HEK293 (cell line): ENCODE measurements around the gene PLP2.

ENCODE experiments used
- CTCF ChIA-PET: fragments of 350-600 bp; formaldehyde crosslinking; extraction: SDS; loops from one replicate; lab custom pipeline; 2021; ENCODE audit warnings: antibody characterized with exemption; lab: Yijun Ruan, JAX
- POLR2A ChIA-PET: fragments of 300-600 bp; formaldehyde crosslinking; extraction: SDS; loops from one replicate; lab custom pipeline; 2020; ENCODE audit warnings: antibody characterized with exemption, inconsistent platforms; lab: Yijun Ruan, JAX
- H3K27ac ChIP-seq: fragments of 200-500 bp; sonication (Bioruptor generic); 2 replicates; pipeline ENCODE4 v1.5.1; 2014; ENCODE audit warnings: low read depth, low read length, control low read depth, inconsistent platforms; ENCODE audit errors: extremely low read depth
- H3K36me3 ChIP-seq, 2 experiments: fragments of 200-500 bp in 1 of 2; sonication (Bioruptor generic) in 1 of 2; 1 replicate in 1 of 2; 2 replicates in 1 of 2; pipeline ENCODE4 v1.5.1; 2014 to 2017; ENCODE audit warnings: inconsistent platforms in 2 of 2, low read length in 2 of 2; ENCODE audit not compliant: control insufficient read depth in 2 of 2, insufficient read depth in 1 of 2
- H3K4me1 ChIP-seq: fragments of 200-500 bp; sonication (Bioruptor generic); 2 replicates; pipeline ENCODE4 v1.5.1; 2014; ENCODE audit warnings: mild to moderate bottlenecking, low read length, inconsistent platforms; ENCODE audit not compliant: control insufficient read depth, insufficient read depth
- H3K4me3 ChIP-seq: 2 replicates; pipeline ENCODE4 v1.5.1; 2011; ENCODE audit warnings: low read depth, mild to moderate bottlenecking, control low read depth, low read length, moderate library complexity
- H3K9me3 ChIP-seq: fragments of 200-500 bp; sonication (Bioruptor generic); 2 replicates; pipeline ENCODE4 v1.5.1; 2014; ENCODE audit warnings: low read depth, low read length, inconsistent platforms; ENCODE audit not compliant: control insufficient read depth, insufficient read depth
- EGR2 ChIP-seq: fragments of 450-650 bp; formaldehyde crosslinking; IDR thresholded peaks from 2 replicates; pipeline ENCODE4 v1.5.1; 2016; ENCODE audit warnings: low read depth, missing biosample characterization, missing genetic modification characterization
- HOXD13 ChIP-seq: sonication (generic); formaldehyde crosslinking; IDR thresholded peaks from 2 replicates; pipeline ENCODE4 v1.8.0; 2022; ENCODE audit warnings: missing genetic modification reagents, borderline replicate concordance
- KLF1 ChIP-seq: fragments of 450-650 bp; formaldehyde crosslinking; IDR thresholded peaks from 2 replicates; pipeline ENCODE4 v1.5.1; 2016; ENCODE audit warnings: missing biosample characterization, missing genetic modification characterization
- KLF7 ChIP-seq: fragments of 450-650 bp; formaldehyde crosslinking; IDR thresholded peaks from 2 replicates; pipeline ENCODE4 v1.5.1; 2016; ENCODE audit warnings: missing biosample characterization, missing genetic modification characterization, borderline replicate concordance
- KLF8 ChIP-seq: fragments of 450-650 bp; formaldehyde crosslinking; IDR thresholded peaks from 2 replicates; pipeline ENCODE4 v1.5.1; 2016; ENCODE audit warnings: missing biosample characterization, missing genetic modification characterization
- KLF9 ChIP-seq: fragments of 450-650 bp; formaldehyde crosslinking; IDR thresholded peaks from 2 replicates; pipeline ENCODE4 v1.5.1; 2016; ENCODE audit warnings: missing biosample characterization, missing genetic modification characterization, low read depth
- REPIN1 ChIP-seq: fragments of 450-650 bp; formaldehyde crosslinking; IDR thresholded peaks from 2 replicates; pipeline ENCODE4 v1.5.1; 2017; ENCODE audit warnings: missing biosample characterization, missing genetic modification characterization, low read depth
- SCRT2 ChIP-seq: fragments of 450-650 bp; formaldehyde crosslinking; IDR thresholded peaks from 2 replicates; pipeline ENCODE4 v1.5.1; 2016; ENCODE audit warnings: missing biosample characterization, missing genetic modification characterization
- SP2 ChIP-seq: fragments of 450-650 bp; formaldehyde crosslinking; IDR thresholded peaks from 2 replicates; pipeline ENCODE4 v1.5.1; 2016; ENCODE audit warnings: missing biosample characterization, missing genetic modification characterization
- SP3 ChIP-seq: fragments of 450-650 bp; formaldehyde crosslinking; IDR thresholded peaks from 2 replicates; pipeline ENCODE4 v1.5.1; 2016; ENCODE audit warnings: missing biosample characterization, missing genetic modification characterization
- TRIM28 ChIP-seq: IDR thresholded peaks from 2 replicates; pipeline ENCODE4 v1.6.1; 2011; ENCODE audit warnings: low read length, control low read depth, borderline replicate concordance
- YY2 ChIP-seq: fragments of 450-650 bp; formaldehyde crosslinking; IDR thresholded peaks from 2 replicates; pipeline ENCODE4 v1.5.1; 2016; ENCODE audit warnings: missing biosample characterization, missing genetic modification characterization
- ZBTB17 ChIP-seq: fragments of 450-650 bp; formaldehyde crosslinking; IDR thresholded peaks from 2 replicates; pipeline ENCODE4 v1.5.1; 2016; ENCODE audit warnings: missing biosample characterization, missing genetic modification characterization
- ZBTB48 ChIP-seq: fragments of 450-650 bp; formaldehyde crosslinking; IDR thresholded peaks from 2 replicates; pipeline ENCODE4 v1.5.1; 2016; ENCODE audit warnings: missing biosample characterization, missing genetic modification characterization
- ZFP3 ChIP-seq: fragments of 450-650 bp; formaldehyde crosslinking; IDR thresholded peaks from 2 replicates; pipeline ENCODE4 v1.5.1; 2016; ENCODE audit warnings: low read depth, missing biosample characterization, missing genetic modification characterization
- ZFP37 ChIP-seq: fragments of 450-650 bp; formaldehyde crosslinking; IDR thresholded peaks from 2 replicates; pipeline ENCODE4 v1.5.1; 2016; ENCODE audit warnings: missing biosample characterization, missing genetic modification characterization
- ZNF629 ChIP-seq: fragments of 450-650 bp; formaldehyde crosslinking; IDR thresholded peaks from 2 replicates; pipeline ENCODE4 v1.5.1; 2017; ENCODE audit warnings: missing biosample characterization, missing genetic modification characterization
- TF ChIP-seq, protein P1 (sequence below): fragments of 450-650 bp; formaldehyde crosslinking; IDR thresholded peaks from 2 replicates; pipeline ENCODE4 v1.5.1; 2016; ENCODE audit warnings: missing biosample characterization, missing genetic modification characterization, borderline replicate concordance
- TF ChIP-seq, protein P2 (sequence below): fragments of 450-650 bp; formaldehyde crosslinking; IDR thresholded peaks from 2 replicates; pipeline ENCODE4 v1.5.1; 2017; ENCODE audit warnings: missing biosample characterization, missing genetic modification characterization

Gene PLP2

GRCh38 chrX:49174723-49175122, 3.0 kb downstream of the PLP2 start:
- Histone ChIP-seq H3K9me3 (no peaks in the 10 kb centered on the region), H3K4me3 (no peak overlapping the region), H3K27ac (no peak overlapping the region), H3K36me3 (peaks cover 11 to 36% of the 10 kb centered on the region in 2 experiments; a peak in 2 of 3 replicates), H3K4me1 (no peaks in the 10 kb centered on the region)
- TF ChIP-seq SP2 (tag by site-specific recombination): peak; percentile 49
- TF ChIP-seq YY2 (tag by site-specific recombination): no peak
- CTCF ChIA-PET: no interaction called here
- POLR2A ChIA-PET: interaction anchor here (0.6 to 2.8 kb wide), 2 partner anchors 16 to 523 kb away, joined by 7 to 11 read pairs; no protein-coding TSS in a partner anchor

DNA sequence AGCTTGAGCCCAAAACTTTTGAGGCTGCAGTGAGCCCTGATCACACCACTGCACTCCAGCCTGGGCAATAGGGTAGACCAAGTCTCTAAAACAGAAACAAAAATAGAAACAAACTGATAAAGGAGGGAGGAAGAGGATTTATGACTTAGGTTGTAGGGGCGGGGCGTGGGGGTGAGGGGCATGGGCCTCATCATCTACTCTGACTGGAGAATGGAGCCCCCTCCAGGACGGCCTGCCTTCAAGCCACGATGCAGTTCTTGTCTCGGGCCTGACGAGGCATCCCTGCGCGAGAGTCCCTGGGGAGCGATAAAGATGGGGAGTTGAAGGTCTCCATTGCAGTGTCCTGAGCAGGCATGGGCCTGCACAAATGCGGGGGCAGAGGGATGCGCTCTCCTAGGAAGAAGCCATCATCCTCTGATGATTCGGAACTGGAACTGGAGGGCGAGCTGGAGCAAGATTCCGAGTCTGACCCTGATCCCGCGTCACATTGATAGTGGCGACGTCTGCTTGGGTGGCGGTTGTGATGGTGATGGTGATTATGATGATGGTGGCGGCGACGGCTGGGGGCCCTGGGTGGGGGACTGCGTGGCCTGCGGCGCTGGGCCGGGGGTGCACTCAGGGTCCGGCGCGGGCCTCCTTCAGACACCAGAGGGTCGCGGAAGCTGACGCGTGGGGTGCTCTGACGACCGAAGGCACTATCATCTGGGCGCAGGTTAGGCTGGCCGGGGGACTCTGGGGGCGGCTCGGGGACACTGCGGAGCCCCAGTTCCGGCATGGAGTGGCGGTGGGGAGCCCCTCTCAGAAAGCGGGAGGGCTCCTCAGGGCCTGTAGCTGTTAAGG, 4.0 kb downstream of the PLP2 start:
- ChIA-PET CTCF (interaction anchor here (0.5 kb wide), 1 partner anchor 341 kb away, joined by 3 read pairs; no protein-coding TSS in a partner anchor), POLR2A (interaction anchor here (0.6 to 2.8 kb wide), 2 partner anchors 15 to 522 kb away, joined by 7 to 11 read pairs; no protein-coding TSS in a partner anchor)
- H3K9me3 ChIP-seq: no peaks in the 10 kb centered on the region
- peaks cover 11 to 41% of the 10 kb centered on the region in 2 experiments; a peak in 2 of 3 replicates for H3K36me3 ChIP-seq
- no peaks in the 10 kb centered on the region for H3K4me1 ChIP-seq
- no peak for TF ChIP-seq ZNF629 (tag by site-specific recombination)
- no peak for TF ChIP-seq REPIN1 (tag by site-specific recombination)
- no peak overlapping the region for H3K4me3 ChIP-seq
- H3K27ac ChIP-seq: no peak overlapping the region

- Histone ChIP-seq H3K27ac (no peak overlapping the region), H3K9me3 (no peaks in the 10 kb centered on the region), H3K36me3 (peaks cover 11 to 46% of the 10 kb centered on the region in 2 experiments; a peak in 2 of 3 replicates), H3K4me3 (no peak overlapping the region), H3K4me1 (no peaks in the 10 kb centered on the region)
- POLR2A ChIA-PET: interaction anchor here (0.5 to 2.8 kb wide), 3 partner anchors 8 to 76 kb away, joined by 3 to 11 read pairs (median 6); no protein-coding TSS in a partner anchor
- CTCF ChIA-PET: interaction anchor here (0.5 to 1.2 kb wide), 2 partner anchors 8 to 342 kb away, joined by 3 read pairs; no protein-coding TSS in a partner anchor
- TF ChIP-seq TRIM28: no peak
- no peak for TF ChIP-seq SCRT2
- TF ChIP-seq ZFP37 (tag by site-specific recombination): no peak
- TF ChIP-seq, protein P1, sequence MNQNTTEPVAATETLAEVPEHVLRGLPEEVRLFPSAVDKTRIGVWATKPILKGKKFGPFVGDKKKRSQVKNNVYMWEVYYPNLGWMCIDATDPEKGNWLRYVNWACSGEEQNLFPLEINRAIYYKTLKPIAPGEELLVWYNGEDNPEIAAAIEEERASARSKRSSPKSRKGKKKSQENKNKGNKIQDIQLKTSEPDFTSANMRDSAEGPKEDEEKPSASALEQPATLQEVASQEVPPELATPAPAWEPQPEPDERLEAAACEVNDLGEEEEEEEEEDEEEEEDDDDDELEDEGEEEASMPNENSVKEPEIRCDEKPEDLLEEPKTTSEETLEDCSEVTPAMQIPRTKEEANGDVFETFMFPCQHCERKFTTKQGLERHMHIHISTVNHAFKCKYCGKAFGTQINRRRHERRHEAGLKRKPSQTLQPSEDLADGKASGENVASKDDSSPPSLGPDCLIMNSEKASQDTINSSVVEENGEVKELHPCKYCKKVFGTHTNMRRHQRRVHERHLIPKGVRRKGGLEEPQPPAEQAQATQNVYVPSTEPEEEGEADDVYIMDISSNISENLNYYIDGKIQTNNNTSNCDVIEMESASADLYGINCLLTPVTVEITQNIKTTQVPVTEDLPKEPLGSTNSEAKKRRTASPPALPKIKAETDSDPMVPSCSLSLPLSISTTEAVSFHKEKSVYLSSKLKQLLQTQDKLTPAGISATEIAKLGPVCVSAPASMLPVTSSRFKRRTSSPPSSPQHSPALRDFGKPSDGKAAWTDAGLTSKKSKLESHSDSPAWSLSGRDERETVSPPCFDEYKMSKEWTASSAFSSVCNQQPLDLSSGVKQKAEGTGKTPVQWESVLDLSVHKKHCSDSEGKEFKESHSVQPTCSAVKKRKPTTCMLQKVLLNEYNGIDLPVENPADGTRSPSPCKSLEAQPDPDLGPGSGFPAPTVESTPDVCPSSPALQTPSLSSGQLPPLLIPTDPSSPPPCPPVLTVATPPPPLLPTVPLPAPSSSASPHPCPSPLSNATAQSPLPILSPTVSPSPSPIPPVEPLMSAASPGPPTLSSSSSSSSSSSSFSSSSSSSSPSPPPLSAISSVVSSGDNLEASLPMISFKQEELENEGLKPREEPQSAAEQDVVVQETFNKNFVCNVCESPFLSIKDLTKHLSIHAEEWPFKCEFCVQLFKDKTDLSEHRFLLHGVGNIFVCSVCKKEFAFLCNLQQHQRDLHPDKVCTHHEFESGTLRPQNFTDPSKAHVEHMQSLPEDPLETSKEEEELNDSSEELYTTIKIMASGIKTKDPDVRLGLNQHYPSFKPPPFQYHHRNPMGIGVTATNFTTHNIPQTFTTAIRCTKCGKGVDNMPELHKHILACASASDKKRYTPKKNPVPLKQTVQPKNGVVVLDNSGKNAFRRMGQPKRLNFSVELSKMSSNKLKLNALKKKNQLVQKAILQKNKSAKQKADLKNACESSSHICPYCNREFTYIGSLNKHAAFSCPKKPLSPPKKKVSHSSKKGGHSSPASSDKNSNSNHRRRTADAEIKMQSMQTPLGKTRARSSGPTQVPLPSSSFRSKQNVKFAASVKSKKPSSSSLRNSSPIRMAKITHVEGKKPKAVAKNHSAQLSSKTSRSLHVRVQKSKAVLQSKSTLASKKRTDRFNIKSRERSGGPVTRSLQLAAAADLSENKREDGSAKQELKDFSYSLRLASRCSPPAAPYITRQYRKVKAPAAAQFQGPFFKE (tag by site-specific recombination): no peak
- no peak for TF ChIP-seq ZBTB48 (tag by site-specific recombination)
- peak; percentile 99 for TF ChIP-seq KLF1
- no peak for TF ChIP-seq ZFP3 (tag by site-specific recombination)
- 0 out of 2 replicates have a peak, but pooled peaks have one; percentile 31 for TF ChIP-seq ZBTB17
- 0 out of 2 replicates have a peak, but pooled peaks have one; percentile 10 for TF ChIP-seq EGR2 (tag by site-specific recombination)
- peak; percentile 88 for TF ChIP-seq KLF9
- TF ChIP-seq SP3 (tag by site-specific recombination): peak; percentile 63
- TF ChIP-seq HOXD13 (CRISPR knock-in tag): 0 out of 2 replicates have a peak, but pooled peaks have one; percentile 17
- TF ChIP-seq SP2 (tag by site-specific recombination): peak; percentile 31
- TF ChIP-seq KLF8 (tag by site-specific recombination): 0 out of 2 replicates have a peak, but pooled peaks have one; percentile 32
- TF ChIP-seq KLF7: peak; percentile 81; the same call in 1 of the 2 replicates
- TF ChIP-seq, protein P2, sequence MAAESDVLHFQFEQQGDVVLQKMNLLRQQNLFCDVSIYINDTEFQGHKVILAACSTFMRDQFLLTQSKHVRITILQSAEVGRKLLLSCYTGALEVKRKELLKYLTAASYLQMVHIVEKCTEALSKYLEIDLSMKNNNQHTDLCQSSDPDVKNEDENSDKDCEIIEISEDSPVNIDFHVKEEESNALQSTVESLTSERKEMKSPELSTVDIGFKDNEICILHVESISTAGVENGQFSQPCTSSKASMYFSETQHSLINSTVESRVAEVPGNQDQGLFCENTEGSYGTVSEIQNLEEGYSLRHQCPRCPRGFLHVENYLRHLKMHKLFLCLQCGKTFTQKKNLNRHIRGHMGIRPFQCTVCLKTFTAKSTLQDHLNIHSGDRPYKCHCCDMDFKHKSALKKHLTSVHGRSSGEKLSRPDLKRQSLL: no peak
Measured at GRCh38 chrX:49176421-49177326, 5.0 kb downstream of the PLP2 start.
